T-helper 22 cell (primary cell): Measurements from ENCODE around the gene RUBCN.
"Not testable (repeated sequence)": the region's sequence is repeated elsewhere in the genome, so short reads cannot be mapped to it uniquely, and the experiment has no call there.

Experiments used
- DNase-seq: peaks from one replicate; pipeline ENCODE4 v3.0.0-alpha.2; 2020; ENCODE audit warnings: low read depth

RUBCN gene

DNA sequence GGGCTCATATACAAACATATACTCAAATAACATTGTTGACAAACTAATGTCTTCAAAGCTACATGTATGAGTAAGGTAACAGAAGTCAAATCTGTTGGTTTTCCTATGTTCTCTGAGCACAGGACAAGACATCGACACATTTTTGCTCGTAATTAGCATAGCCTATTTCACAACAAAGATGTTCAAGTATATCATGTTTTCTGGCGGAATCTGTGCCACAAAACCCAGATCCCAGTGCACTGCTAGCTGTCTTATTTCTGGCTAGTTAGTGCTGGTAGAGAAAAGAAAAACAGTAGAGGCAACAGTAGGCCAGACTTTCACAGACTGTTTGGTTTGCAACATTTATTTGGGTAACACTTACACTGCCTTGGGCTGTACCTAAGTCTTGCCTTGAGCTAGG, 51.2 kb downstream of the RUBCN start:
- no peak for DNase-seq

DNA sequence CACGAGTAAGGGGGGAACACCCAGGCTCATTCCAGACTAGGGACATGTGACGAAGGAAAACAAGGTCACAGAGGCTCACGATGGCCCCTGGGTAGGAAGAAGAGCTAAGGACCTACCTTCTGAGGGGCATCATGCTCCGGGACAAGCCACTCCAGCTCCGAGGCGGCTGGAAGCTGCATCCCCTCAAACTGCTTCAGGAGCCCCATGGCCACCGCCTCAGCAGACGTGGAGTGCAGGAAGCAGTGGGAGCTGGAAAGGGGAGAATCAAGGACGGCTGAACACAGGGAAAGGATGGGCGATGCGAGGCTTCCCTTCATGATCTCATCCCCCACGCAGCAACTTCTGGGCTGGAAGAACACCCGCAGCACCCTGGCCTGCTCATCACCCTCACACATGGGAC, 53.5 kb downstream of the RUBCN start:
- no peak for DNase-seq

DNA sequence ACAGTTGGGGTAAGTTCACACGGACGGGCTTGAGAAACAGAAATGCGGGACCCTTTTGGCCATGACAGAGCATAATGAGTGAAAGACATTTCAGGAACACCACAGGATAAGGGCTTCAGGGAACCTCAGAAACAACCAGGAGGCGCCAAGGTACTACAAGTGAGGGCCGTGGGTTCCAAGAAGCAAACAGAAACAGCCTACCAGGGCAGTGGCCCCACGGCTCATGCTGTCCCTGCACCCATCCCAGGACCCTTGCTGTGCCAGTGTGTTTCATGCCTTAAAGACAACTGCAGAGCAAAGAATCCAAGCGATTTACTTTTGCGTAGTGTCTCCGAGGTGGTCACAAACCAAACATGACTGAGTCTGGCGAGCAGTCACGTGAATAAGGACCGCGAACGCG, 54.0 kb downstream of the RUBCN start:
- no peak for DNase-seq

DNA sequence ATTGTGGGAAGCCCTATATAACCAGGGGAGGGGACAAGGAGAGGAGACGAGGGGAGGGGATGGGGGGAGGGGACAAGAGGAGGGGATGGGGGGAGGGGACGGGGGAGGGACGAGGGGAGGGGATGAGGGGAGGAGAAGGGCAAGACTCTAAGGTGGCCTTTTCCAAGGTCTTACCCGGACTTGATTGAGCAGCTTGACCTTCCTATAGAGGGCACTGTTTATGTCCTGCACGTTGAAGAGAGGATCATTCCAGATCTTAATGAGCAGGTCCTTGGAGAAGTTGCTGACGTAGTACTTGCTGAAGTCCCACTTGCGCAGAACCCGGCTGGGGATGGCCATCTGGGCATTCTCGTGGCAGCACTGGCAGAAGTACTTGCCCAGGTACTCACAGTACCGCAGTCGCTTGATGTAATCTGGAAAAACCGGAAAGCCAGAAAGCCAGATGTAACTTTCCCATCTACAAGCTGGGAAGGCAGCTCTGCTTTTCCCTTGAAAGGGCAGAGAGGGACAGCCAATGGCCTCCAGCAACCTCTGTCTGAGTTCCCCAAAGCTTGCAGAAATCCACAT, 55.7 kb downstream of the RUBCN start:
- DNase-seq, result no peak

DNA sequence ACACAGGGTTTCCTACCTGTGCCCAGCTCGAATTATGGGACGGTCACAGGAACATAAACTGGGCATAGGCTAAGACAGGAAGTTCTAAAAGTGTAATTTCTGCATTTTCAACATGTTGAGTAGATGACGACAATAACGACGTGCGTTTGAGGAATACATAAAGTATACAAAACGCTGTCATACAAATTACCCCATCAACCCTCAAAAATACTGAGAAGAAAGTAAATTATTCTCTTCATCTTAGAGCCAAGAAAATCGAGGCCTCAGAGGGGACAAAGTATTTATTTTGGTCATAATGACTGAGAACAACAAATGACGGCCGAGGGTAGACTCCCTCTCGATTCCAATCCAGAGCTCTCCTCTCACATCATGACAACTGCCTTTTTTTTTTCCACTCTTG, 60.8 kb downstream of the RUBCN start:
- DNase-seq, result no peak

DNA sequence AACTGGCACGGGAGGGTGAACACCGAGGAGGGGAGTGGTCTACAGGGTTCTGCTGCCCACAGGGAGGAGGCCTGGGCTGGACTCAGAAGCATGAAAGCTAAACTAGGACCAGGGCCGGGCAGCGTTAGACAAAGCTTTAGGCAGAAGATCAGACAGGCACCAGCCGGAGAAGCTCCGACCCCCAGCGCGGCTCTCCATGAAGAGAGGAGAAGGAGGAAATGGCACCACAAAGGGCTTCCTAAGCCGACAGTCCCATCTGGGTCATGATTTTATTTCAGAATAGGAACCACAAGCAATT, 61.2 kb downstream of the RUBCN start:
- no peak for DNase-seq

DNA sequence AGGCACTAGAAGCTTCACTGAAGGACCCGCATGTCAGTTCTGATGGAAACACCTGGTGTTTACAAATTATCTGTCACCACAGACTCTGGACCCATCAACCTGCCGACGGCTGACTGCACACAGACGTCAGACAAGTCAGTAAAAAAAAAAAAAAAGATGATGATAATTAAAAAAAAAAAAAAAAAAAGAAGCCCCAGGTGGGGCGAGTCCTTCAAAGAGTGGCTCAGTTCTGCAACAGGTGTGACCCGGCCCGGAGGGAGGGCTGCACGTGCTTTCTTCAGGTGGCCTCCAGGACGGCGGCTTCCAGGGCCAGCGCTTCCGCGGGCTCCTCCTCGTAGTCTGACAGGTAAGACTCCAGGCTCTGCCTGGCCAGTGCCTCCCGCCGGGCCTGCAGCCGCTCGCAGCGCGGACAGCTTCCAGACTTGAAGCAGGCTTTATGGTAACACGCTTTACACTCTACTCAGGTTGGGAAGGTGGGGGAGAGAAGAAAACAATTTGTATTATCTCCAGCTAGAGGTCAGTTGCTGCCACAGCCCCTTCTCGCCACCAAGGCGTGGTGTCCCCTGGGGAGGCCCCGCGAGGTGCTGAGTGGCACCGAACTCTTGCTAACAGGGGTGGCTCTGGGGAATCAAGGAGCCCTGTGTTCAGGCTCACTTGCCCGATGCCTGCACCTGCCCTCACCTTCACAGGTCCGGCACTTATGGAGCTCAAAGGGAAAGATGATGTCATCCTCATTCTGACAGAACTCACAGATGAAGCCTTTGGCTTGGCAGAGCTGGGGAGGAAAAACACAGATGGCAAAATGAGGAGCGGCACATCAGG, 61.8 kb downstream of the RUBCN start:
- DNase-seq, result no peak

DNA sequence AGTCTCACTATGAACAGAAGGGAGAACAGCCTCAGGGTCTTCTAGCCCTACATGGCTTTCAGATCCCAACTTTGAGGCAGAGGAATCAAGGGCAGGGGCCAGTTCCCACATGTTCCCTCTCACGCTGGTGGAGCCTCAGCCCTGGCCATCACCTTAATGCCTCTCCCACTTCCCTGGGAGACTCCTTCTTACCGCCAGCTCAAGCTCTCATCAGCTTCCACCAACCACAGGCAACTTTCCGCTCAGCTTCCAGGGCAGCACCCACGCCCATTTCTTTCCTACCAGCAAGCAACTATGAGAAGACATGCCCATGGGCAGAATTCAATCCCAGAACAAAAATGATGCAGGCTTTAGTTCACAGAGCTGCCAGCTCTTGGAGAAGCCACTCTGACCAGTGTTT, 63.5 kb downstream of the RUBCN start:
- DNase-seq, result no peak

DNA sequence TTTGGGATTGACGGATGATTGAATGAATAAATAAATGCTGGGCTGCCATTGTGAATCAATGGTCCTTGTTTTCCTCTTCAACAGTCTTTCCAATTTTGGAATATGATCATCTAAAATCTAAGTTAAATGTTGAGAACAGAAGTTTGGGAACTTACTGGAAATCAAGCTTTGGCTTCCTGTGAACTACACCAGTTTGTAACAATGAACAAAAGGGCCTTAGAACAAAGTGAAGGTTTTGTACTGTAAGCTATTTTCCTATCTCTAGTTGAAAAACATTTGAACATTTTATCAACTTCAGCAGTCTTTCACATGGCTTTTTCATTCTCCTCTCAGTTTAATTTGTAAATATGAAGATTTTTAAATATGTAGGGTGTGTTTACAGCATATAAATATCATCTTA, 66.3 kb downstream of the RUBCN start:
- DNase-seq, result no peak

DNA sequence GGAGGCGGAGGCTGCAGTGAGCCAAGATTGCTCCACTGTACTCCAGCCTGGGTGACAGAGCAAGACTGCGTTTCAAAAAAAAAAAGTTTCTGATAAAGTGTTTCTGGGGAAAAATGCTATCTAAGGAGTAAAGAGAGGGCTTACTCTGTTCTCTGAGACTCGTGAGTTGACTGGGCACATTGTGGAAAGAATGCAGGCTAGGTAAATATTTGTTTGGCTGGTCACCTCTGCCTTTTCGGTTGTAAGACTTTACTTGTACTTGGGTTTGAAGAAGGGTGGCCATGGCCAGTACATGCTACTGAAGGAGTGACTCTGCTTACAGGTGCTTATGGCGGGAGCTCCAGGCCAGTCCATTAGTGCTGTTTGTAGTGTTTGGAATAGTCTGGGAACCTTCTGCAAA, 68.7 kb downstream of the RUBCN start:
- no peak for DNase-seq

DNA sequence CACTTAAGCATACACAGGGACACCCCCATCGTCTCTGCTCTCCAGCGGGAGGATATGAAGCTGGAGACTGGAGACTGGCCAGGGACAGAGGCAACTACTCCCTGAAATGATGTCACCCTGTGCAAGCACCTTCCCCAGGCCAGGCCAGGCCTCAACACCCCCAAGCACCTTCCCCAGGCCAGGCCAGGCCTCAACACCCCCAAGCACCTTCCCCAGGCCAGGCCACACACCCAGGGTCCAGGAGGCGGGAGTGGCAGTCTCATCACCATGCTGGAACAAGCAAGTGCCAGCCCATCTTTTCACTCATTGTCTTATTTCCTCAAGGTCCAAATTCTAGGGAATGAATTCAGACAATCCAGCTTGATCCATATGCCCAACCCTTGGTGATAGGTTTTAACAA, 69.4 kb downstream of the RUBCN start:
- not testable (repeated sequence) for DNase-seq

DNA sequence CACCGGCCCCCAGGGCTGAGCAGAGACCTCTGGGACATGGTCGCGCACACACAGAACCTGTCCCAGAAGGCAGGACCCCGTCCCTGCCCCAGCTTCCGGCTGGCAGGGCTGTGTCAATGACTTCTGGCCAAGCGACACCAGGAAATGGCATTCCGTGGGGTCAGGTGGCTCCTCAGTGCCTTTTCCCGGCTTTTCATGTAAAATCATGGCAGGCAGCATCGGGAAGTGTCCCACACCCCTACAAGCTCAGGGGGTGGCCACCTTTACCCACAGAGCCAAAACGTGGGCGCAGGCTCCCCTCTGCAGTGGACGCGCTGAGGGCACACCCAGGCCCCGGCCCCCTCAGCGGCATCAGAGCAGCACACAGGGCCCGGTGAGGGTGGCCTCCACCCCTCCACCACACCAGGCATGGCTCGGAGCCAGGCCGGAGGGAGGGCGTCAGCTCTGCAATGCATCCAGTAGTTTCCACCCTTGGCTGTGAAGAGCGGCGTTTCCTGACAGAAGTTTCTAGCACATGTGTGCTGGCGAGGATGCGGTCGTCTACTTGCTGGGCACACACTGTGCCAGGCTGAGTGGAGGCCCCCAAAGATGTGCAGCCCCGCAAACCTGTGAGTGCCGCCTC, 70.4 kb downstream of the RUBCN start:
- DNase-seq, result not testable (repeated sequence)

DNA sequence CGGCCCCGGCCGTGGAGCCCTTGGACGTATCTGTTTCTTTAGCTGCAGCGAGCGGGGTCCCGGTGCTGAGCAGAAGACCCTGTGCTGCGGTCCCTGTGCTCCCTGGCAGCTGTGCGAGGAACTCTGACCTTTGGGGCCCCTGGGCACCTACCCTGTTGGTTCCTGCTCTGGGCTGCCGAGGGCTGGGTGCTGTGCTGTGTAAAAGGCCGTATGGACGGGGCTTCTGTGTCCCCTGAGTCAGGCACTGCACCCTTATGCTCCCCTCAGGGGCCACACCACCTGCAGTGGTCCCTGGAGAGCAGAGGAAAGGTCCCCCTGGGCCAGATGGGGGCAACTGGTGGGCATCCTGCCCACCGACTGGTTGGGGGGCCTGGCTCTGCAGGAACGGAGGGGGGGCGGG, 71.2 kb downstream of the RUBCN start:
- DNase-seq, result not testable (repeated sequence)

DNA sequence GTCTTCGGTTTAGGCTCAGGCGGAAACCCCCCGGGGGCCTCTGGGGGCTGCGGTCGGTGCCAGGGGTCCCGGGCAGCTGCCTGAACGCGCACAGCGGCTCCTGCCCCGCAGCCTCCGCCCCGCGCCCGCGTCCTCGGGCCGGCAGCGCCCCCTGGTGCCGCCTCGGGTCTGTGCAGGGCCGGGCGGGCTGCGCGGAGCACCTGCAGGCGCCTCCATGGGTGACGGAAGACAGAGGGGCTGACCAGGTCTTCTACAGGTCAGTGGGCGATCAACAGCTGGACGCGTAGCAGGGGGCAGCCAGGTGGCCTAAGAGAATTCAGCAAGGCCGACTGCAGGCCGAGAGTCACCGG, 71.6 kb downstream of the RUBCN start:
- DNase-seq, result not testable (repeated sequence)

DNA sequence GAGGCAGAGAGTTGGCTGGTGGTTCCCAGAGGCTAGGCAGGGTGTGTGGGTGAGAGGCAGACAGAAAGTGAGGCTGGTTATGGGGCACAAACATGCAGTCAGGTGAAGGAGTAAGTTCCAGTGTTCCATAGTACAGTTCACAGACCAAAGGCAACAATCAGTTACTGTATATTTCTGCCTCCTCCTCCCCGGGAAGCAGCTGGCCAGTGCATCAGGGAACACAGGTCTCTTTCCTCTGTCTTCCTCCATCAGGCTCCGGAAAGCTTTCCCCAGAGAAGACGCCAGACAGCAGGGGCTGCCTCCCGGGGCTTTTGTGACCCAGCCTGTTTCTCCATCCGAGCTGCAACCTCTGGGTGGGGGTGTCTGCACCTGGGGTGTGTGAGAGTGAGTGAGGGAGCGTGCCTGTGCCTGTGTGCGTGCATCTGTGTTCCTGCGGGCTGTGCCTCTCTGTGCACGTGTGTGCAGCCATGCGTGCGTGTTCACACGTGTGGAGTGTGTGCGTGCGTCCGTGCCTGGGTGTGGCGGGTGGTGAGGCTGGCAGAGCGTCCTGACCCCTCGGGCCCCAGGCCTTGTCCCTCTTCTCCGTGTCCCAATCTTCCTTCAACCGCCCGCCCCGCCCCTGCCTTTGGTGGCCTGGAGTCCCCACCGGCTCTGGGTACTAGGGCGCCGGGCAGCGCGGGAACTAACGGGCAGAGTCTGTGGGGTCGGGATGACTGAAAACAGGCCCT, 72.1 kb downstream of the RUBCN start:
- DNase-seq, result not testable (repeated sequence)

DNA sequence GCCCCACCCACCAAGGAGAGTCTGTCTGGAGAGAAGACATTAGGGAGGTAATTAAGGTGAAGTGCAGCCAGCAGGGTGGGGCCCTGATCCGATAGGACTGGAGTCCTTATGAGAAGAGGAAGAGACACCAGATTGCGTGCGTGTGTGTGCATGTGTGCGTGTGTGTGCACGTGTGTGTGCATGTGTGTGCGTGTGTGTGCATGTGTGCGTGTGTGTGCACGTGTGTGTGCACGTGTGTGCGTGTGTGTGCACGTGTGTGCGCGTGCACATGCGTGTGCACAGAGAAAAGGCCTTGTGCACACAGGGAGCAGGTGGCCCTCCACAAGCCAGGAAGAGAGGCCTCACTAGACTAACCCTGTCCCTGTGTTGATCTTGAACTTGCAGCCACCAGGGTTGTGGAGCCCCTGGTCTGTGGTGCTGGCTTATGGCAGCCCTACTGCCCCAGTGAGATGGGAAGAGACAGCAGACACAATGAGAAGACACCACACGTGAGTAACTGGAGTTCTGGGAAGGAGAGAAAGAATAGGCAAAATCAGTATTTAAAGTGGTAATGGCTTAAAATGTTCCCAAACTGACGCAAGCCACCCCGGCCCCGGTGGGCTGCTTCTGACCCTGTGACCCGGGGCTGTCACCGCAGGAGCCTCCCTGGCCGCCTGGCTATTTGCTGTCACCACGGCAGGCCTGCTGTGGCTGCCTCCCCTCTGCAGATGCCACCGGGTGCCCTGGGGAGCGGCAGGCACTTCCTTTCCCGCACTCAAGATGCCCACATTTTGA, 73.2 kb downstream of the RUBCN start:
- DNase-seq, result not testable (repeated sequence)

DNA sequence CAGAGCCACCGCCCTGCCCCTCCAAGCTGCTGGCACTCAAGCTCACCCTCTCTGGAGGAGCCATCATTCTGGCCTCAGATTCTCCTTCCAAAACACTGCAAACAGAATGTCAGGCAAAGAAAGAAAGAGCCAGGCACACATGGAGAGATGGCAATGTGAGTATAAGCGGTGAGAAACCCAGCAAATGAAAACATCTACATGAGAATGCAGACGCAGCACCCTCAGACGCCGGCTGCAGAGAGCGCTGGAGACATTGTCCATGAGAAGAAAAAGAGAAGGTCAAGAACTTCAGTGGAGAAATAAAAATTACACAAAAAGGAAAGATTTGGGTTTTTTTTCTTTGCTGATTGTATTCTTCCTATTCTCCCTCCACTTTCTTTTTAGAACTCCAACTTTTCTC, 74.4 kb downstream of the RUBCN start:
- not testable (repeated sequence) for DNase-seq

DNA sequence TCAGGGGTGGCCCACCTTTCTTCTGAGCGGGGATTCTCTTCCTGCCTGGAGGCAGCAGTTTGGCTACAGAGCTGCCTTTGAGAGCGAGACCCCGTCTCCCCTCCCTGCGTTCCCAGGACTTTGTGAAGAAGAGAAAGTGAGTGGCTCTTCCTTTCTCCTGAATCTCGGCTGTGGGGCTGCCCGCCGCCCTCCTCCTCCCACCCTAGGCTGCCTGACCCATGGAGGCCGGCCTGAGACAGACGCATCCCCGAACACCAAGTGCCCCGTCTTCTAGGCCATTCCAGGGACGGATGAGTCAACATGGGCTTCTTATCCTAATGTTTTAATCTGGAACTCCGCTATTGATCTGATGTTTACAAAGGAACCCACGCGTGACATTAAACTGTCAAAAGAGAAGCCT, 74.8 kb downstream of the RUBCN start:
- not testable (repeated sequence) for DNase-seq

DNA sequence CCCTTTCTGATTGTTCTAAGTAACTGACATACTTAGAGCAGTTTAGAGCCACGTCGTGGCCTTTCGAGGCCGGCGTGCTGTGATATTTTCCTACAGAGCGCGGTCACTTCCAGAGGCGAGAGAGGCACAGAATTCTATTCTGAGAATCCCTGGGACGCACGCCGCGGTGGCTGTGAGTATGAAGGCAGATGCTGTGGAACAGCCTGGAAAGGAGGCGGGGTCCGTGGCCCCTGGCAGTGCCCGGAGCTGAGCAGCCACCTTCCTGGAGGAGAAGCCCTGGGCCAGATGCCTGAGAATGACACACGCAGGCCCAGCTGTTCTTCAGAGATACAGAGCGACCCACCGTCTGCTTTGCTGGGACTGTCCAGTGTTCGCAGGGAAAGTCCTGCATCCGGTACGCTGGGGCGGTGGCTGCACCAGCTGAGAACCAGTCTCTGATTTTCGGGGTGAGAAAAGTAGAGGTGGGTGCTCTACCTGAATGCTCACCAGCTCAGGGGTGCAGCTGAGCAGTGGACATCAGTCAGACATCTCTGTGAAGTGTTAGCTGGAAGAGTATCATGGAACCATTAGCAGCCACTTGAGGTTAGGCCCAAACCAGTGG, 75.4 kb downstream of the RUBCN start:
- DNase-seq, result not testable (repeated sequence)

DNA sequence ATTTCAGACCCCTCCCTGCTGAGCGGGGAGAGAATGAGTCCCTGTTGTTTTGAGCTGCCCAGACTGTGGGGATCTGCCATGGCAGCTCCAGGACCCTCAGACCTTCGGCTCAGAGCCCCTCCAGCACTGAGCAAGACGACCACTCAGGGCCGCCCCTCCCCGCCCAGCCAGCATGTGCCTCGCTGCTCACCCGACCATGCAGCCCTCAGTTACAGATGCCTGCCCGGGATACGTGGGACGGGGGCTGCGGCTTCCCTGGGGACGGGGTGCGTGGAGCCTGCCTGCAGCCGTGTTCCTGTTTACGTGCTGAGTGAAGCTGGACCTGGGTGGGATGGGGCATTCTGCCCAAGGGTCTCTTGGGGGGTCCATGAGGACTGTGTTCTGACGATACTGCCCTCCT, 77.0 kb downstream of the RUBCN start:
- not testable (repeated sequence) for DNase-seq

DNA sequence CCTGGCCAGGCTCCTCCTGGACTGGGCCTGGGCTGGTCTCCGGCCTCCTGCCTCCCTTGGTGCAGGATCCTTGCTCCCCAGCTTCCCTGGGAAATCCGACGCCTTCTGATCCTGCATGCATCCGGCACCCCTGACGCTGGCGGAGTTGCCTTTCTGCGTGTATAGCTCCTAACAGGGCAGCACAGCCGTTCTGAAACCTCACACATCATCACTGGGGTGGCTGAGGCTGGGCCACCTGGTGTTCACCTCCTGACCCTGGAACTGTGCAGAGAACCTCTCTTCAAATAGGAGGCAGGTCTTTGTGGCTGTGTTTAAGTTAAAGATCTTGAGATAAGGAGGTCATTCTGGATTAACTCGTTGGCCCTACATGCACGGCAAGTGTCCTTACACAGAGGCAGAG, 77.6 kb downstream of the RUBCN start:
- DNase-seq, result not testable (repeated sequence)

DNA sequence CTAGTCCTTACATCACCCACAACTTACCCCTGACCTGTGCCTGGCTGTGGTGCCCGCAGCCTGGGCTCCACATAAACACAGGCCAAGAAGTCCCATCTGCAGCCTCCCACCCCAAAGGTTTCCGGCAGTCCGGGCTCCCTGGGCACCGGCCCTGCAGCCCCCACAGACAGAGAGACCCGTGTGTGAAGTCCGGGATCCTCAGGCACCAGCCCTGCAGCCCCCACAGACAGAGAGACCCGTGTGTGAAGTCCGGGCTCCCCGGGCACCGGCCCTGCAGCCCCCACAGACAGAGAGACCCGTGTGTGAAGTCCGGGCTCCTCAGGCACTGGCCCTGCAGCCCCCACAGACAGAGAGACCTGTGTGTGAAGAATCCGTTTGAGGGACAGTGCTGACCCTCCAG, 78.0 kb downstream of the RUBCN start:
- DNase-seq, result not testable (repeated sequence)
